ENCODE results near the gene ABI1. TPM values are rescaled to one million over a fixed set of nuclear protein-coding genes. Genes with fewer than 3 reads are reported as not detected.

The ABI1 gene
- total and polyA plus RNA-seq, 2 of the 4 experiments (the other 2 are of a cell fraction) = 49.6 to 71.3 TPM

DNA sequence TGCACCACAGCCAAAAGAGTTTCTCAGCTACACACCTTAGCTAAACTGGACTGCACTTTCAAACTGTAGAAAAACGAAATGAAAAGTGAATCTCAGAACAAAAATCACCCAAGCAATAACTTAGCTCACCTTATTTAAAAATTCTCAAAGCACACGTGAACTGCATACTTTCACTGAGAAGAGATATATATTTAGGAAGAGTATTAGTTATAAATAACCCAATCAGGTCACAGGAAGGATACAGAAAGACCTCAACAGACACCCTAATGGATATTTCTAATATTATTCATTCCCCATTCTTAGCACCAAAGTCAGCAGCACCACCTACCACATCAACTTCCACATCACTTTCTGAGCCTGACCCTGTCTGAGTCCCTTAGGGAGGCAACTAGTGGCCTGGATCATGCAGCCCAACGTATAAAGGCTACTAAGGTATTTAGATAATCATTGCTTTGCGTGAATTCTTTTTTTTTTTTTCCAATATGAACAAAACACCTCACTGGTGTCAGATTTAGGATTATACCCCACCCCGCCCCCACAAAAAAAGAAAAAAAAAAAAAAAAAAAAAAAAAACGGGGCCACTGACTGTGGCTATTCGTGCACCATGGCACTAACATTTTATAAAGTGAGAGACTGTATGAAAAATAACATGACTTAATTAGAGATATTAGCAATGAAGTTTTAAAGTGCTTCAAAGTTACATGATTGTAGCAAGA, 2.6 kb downstream of the ABI1 start:
- DNase-seq (peak; percentile 23), ATAC-seq (ENCODE audit: low read depth) (no peak)
- Histone ChIP-seq H2AK9ac (replicated peaks; ENCODE audit: low read depth, low read length, poor library complexity) (no peak overlapping the region), H3K14ac (replicated peaks; ENCODE audit: low read depth, low read length) (no peak overlapping the region), H3K27me3 (ENCODE audit: control insufficient read depth, insufficient read depth, low read length) (peaks cover 3% of the 10 kb centered on the region), H3K9ac (ENCODE audit: low read depth, low read length) (no peak overlapping the region), H3K18ac (ENCODE audit: low read depth, low read length) (no peak overlapping the region), H2BK5ac (ENCODE audit: low read depth, low read length, poor library complexity, severe bottlenecking) (no peak overlapping the region), H3K27ac (ENCODE audit: insufficient read depth, low read length) (no peak overlapping the region), H3K79me1 (ENCODE audit: low read depth in 1 of 2, low read length in 2 of 2) (peaks cover 0 to 27% of the 10 kb centered on the region in 2 experiments; a peak in 2 of 4 replicates), H4K20me1 (ENCODE audit: insufficient read depth, low read length) (peaks cover 43% of the 10 kb centered on the region; the same call in 1 of the 2 replicates), H3K23ac (ENCODE audit: low read depth, low read length) (peak overlapping the region; percentile 40), H3K4me1 (ENCODE audit: control insufficient read depth, insufficient read depth, low read length) (0 out of 2 replicates have a peak, but pooled peaks cover 2% of the 10 kb centered on the region), H3K56ac (ENCODE audit: extremely low read depth, insufficient read depth, low read length) (no peak overlapping the region), H2BK120ac (ENCODE audit: low read depth, low read length) (no peak overlapping the region), H3K4me2 (ENCODE audit: low read depth, low read length) (peak overlapping the region; percentile 71), H3K9me1 (ENCODE audit: insufficient read depth, low read length) (peaks cover 8% of the 10 kb centered on the region; the same call in 1 of the 2 replicates), H2BK20ac (ENCODE audit: low read depth, low read length) (no peak overlapping the region), H2BK15ac (ENCODE audit: low read depth, low read length) (no peak overlapping the region), H4K5ac (ENCODE audit: low read depth, low read length) (no peak overlapping the region), H4K91ac (ENCODE audit: insufficient read depth, low read depth, low read length) (no peak overlapping the region), H4K8ac (ENCODE audit: low read depth in 2 of 2, low read length in 2 of 2) (no peak overlapping the region), H3K4ac (ENCODE audit: low read depth, low read length) (no peak overlapping the region), H3K4me3 (ENCODE audit: insufficient read depth, low read depth, low read length) (no peak overlapping the region), H3K36me3 (ENCODE audit: control insufficient read depth, insufficient read depth, low read length) (no peaks in the 10 kb centered on the region), H2AK5ac (ENCODE audit: low read depth, low read length) (peak overlapping the region; percentile 50; the same call in 1 of the 2 replicates), H3K9me3 (ENCODE audit: control insufficient read depth, insufficient read depth, low read length) (no peaks in the 10 kb centered on the region), H2AFZ (replicated peaks; ENCODE audit: low read length, poor library complexity) (no peak overlapping the region)
- POLR2A ChIA-PET (ENCODE audit: unreplicated experiment) = no interaction called here
- in situ Hi-C loops (cut with MboI; ENCODE audit: low sequenced_read_pairs) (no loop called here), intact Hi-C loops (cut with micrococcal nuclease) (loop anchor here (5.0 kb wide), 1 partner anchor 91 kb away; no protein-coding TSS in a partner anchor), dilution Hi-C loops (cut with HindIII; ENCODE audit: low sequenced_read_pairs, unreplicated experiment) (no loop called here)
- WGBS, 2 experiments (ENCODE audit: extremely low coverage in 2 of 2, insufficient read length in 1 of 2) = no CpG with 5 or more reads among the region's 7 CpGs
- TF ChIP-seq RCOR1 (IDR thresholded peaks at IDR 0.05; ENCODE audit: insufficient replicate concordance, low read length) (no peak), MAFK (IDR thresholded peaks at IDR 0.05; ENCODE audit: low read depth, low read length) (no peak), MXI1 (IDR thresholded peaks at IDR 0.05; ENCODE audit: borderline replicate concordance, low read depth, low read length) (no peak), FOS (IDR thresholded peaks at IDR 0.05; ENCODE audit: low read depth, low read length) (no peak), RFX5 (IDR thresholded peaks at IDR 0.05; ENCODE audit: low read depth, low read length) (no peak), SMC3 (IDR thresholded peaks at IDR 0.05; ENCODE audit: low read depth, low read length) (no peak), NFE2L2 (IDR thresholded peaks at IDR 0.05; ENCODE audit: low read depth, low read length) (no peak), POLR2A (IDR thresholded peaks at IDR 0.05; ENCODE audit: low read depth, low read length) (no peak), MAZ (IDR thresholded peaks at IDR 0.05; ENCODE audit: borderline replicate concordance, low read depth, low read length) (no peak), BHLHE40 (IDR thresholded peaks at IDR 0.05; ENCODE audit: low read depth, low read length) (no peak), CHD1 (IDR thresholded peaks at IDR 0.05; ENCODE audit: low read depth, low read length) (no peak), RAD21 (IDR thresholded peaks at IDR 0.05; ENCODE audit: low read length) (no peak)
- TF ChIP-seq, protein P1, sequence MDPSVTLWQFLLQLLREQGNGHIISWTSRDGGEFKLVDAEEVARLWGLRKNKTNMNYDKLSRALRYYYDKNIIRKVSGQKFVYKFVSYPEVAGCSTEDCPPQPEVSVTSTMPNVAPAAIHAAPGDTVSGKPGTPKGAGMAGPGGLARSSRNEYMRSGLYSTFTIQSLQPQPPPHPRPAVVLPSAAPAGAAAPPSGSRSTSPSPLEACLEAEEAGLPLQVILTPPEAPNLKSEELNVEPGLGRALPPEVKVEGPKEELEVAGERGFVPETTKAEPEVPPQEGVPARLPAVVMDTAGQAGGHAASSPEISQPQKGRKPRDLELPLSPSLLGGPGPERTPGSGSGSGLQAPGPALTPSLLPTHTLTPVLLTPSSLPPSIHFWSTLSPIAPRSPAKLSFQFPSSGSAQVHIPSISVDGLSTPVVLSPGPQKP (IDR thresholded peaks at IDR 0.05; ENCODE audit: borderline replicate concordance, low read depth, low read length) = no peak
- TF ChIP-seq, protein P2, sequence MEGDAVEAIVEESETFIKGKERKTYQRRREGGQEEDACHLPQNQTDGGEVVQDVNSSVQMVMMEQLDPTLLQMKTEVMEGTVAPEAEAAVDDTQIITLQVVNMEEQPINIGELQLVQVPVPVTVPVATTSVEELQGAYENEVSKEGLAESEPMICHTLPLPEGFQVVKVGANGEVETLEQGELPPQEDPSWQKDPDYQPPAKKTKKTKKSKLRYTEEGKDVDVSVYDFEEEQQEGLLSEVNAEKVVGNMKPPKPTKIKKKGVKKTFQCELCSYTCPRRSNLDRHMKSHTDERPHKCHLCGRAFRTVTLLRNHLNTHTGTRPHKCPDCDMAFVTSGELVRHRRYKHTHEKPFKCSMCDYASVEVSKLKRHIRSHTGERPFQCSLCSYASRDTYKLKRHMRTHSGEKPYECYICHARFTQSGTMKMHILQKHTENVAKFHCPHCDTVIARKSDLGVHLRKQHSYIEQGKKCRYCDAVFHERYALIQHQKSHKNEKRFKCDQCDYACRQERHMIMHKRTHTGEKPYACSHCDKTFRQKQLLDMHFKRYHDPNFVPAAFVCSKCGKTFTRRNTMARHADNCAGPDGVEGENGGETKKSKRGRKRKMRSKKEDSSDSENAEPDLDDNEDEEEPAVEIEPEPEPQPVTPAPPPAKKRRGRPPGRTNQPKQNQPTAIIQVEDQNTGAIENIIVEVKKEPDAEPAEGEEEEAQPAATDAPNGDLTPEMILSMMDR (conservative IDR thresholded peaks at IDR 0.05; ENCODE audit: low read depth, low read length) = no peak
- CTCF ChIA-PET = no interaction called here
- BruUV-seq (replicated peaks) = no TSS peak
